Activated CD8-positive, alpha-beta memory T cell treated with anti-CD3 and anti-CD28 coated beads, Interleukin-2, amount 50 U/mL, for 24 hours (primary cell): ENCODE measurements around the gene CCDC197.

ENCODE experiments used
- DNase-seq: peaks from one replicate; pipeline ENCODE4 v3.0.0-alpha.2; 2020; ENCODE audit errors: extremely low read depth

Gene CCDC197

DNA sequence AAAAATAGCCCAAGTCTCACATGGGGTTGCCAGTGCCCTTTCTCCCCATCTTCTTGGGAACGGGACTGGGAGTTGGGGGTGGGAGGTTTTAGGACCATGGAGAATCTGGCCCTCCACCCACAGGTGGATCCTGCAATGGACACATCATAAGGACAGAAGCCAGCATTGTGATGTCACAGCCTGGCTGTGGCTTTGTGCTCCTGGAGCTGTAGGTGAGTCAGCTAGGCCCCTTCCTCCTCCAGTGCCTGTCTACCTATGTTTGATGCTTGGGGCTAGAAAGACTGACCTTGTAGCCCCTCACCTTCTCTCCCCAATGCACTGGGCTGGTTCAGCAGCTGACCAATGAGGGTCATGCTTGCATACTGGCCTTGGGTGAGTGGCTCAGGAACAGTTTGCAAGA lies at the start of gene CCDC197:
TSS of gene CCDC197 (plus strand) at position 220 of the 400 bp plus-strand sequence. CDS start 831 bp downstream, outside the sequence.
- DNase-seq, result no peak

DNA sequence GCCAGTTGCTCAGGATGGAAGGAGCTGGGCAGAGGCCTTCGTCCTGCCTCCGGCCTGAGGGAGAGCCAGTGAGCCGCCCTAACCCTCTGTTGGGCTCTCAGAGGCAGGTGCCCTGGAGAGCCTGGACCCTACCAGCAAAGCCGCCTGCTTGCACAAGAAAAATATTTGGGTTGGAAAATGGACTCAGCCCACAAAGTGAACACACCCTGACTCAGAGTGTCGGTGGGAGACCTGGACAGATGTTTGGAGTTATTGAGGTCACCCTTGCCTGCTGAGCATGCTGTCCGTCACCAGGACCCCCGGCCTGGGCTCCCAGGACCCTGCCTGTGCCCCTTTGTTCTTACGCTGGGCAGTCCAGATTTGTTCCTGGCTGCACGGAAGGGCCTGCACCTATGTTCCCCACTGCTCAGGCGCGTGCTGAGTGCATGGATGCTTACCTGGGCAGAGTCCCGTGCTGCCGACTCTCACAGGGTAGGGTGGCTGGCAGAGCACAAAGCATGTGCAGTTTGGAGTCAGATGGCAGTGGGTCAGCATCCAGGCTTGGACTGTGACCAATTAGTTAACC lies 47.5 kb upstream of the CCDC197 start:
- no peak for DNase-seq

DNA sequence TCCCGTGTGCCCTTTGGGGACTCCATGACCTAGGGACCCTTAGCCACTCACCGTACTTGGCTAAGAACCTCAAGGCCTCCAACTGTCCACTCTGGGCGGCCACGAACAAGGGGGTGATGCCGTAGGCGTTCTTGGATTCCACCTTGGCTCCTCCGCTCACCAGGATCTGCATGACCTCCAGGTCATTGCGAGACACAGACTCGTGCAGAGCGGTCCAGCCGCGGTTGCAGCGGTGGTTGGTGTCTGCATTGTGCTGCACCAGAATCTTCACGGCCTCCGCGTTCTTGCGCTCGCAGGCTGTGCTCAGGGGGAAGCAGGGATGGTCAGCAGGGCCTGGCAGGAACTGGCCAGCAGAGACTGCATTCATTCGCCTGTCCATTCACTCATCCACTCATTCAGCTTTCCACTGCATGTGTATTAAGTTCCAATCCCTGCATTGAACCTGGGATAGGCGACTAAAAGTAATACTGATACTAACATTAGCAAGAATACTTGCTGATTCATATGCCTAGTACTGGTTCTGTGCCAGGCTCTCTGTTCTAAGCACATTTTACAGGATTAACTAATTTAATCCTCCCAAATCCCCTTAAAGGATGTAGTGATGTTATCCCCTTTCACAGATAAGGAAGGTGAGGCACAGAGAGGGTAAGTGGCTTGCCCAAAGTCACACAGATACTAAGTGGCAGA lies 46.0 kb upstream of the CCDC197 start:
- DNase-seq, result no peak

DNA sequence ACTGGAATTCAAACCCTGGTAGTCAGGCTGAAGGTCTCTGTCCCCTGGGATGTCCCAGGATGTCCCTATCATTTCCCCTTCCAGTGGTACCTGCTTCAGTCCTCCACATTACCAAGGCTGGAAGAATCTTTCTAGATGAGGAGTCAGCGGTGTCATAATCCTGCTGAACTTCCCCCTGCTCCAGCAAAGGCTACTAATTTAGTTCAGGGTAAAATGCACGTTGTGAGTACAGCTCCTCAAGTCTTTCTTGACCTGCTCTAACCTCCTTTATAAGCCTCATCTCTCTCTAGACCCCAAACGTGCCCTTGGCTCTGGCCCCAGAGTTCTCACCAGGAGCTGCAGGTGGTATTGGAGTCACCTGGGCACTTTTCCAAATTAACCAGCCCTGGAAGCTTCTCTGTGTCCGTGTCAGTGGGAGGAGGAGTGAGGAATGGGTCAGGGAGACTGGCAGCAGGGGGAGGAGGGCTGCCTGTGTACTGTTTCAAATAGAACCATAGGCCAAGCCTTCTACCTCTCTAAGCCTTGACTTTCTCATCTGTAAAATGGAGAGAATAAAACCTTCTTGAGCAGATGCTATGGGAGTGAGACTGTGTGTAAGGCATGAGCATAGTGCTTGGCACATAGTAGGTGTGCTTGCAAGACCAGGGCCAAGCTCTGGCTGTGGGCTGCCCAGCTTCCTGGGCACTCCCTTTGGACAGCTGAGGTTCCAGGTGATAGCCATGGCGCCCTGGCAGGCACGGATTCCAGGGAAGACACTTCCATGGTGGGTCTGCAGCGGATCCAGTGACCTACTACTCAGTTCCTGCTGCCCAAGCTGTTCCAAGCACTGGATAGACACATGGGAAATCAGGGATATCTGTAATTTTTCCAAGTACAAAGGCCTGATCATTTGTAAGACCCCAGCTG lies 45.2 kb upstream of the CCDC197 start:
- no peak for DNase-seq

DNA sequence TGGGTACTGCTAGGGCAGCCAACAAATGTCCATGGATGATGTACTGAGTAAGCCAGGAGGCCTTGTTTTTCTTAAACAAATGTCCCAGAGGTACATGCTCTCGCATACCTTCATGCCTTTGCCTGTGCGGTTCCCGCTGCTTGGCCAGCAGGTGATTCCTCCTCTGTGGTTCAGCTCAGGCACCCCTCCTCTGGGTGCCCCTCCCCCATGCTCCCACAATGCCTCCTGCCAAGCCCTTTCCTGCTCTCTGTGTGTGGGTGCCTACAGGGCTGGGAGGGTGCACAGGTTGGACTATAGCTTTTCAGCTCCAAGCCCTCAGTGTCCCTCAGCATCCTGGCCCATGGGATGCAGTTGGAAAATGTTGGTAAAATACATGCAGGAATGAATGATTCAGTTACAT lies 44.3 kb upstream of the CCDC197 start:
- DNase-seq, result no peak

DNA sequence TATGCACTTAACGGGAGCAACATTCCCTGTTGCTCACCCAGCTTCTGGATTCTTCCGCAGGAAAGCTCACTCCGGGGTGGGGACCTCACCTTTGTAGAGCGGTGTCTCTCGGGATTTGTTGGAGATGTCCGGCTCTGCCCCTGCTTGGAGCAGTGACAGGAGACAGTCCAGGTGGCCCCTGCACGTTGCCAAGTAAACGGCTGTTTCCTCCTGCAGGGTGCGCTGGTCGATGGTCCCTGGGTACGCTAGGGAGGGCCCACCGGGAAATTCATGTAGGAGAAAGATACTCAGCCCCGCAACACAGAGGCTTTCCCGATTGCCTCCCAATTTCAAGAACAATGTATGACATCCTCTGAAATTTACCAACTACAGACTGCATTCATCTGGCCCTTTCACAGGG lies 43.8 kb upstream of the CCDC197 start:
- DNase-seq, result no peak

DNA sequence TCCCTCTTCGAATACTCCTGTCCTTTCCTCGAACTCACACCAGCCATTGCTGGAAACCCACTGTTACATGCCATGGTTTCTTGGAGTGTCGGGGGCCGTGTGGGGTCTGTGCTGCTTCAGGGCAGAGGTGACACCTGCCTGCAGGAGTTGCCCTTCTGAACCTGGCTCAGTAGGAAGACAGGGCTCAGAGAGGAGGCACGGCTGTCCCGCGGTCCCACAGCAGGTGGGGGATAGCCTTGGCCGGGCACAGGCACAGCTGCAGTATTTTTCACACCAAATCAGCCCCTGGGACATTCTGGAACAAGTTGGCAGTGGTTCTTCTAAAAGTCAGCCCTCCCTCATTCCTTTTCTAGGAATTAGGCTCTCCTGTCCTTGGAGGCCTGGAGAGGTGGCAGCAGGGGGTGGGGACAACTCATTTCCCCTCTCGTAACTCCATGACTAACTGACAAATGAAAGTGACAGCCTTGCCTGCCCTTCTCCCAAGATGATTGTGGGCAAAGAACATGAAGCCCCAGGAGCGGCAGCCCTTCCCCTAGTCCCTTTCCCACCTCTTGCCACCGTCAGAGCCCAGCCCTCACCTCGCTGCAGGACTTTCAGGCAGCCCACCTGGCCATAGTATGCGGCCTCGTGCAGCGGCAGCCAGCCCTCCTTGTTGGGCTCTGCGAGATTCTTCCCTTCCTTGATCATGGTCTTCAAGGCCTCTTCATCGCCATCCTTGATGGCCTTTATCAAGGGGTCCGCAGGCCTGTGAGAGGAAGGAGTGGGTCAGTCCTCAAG lies 43.2 kb upstream of the CCDC197 start:
- no peak for DNase-seq

DNA sequence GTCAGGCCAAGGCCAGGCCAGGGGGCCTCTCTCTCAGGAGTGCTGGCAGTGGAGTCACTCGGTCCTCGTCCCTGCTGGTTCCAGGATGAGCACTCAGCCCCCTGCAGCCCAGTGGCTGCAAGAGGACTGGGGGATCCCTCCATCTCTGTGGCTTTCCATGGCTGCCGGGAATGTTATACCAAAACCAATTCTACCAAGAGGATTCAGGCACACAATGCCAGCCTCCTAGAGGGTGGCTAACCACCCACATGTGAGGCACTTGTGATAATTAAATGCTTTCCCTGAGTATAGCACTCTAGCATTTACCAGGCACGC lies 42.6 kb upstream of the CCDC197 start:
- DNase-seq, result no peak

DNA sequence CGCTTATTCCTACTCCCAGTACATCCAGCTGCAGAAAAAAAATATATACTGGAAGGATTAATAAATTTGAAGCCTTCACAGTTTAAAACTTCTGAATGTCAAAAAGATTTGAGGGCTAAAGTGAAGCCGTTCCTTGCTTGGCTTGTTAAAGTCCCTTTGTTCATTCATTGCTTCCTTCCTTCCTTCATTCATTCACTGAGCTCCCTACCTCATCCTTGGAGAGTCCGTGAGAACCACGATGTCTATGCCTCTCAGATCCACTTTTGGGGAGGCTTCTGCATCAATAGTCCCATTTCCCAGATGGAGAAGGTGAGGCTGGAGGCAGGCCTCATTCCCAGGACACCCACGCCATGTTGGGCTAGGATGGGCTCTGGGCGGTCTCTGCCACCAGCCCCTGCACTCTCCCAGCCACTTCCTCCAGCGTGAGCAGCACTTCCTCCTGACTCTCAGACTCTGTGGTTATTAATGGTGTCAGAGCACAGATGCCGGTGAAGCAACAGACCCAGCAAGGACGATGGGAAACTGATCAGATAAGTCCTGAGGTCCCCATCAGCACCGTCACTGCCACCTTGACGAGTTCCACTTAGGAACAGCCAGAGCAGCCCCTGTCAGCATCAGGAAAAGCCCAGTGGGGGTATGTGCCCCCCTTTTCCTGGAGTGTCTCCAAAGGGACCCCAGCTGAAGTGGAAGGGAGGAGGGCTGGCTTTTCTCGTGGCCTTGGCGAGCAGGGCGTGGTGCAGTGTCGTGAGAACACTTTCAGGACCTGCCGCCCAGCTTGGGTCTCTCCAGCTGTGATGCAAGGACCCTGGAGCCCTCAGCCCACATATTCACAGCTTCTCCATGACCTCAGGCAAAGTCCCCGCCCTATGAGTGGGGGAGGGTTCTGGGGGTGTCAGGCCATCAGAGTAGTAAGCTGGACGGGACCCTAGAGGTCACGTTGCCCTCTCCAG lies 41.9 kb upstream of the CCDC197 start:
- no peak for DNase-seq

DNA sequence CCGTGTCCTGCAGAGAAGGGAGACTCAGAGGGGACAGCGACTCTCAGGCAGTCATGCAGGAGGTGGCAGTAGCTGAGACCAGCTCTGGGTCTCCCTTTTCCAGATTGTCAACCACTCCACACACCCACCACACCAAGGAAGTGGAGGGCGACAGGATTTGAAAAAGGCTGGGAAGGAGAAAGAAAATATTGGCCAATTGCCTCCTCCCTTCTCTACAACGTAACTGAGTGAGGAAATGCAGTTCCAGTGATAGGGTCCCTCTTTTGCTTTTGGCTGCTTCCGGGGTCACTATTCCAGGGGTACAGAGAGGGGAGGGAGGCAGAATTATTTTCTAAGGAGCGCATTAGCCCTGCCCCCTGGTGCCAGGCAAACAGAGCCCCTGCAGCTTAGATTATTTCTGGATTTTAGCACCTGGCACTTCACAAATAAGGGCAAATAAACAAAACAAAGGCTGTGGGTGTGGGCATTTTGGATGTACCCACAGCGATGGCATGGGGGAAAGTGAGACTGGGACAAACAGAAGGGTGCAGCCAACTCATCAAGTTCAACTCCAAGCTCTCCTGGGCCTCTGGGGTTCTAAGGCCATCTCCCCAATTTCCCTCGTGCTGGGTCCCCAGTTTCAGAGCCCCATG lies 41.1 kb upstream of the CCDC197 start:
- DNase-seq, result no peak

DNA sequence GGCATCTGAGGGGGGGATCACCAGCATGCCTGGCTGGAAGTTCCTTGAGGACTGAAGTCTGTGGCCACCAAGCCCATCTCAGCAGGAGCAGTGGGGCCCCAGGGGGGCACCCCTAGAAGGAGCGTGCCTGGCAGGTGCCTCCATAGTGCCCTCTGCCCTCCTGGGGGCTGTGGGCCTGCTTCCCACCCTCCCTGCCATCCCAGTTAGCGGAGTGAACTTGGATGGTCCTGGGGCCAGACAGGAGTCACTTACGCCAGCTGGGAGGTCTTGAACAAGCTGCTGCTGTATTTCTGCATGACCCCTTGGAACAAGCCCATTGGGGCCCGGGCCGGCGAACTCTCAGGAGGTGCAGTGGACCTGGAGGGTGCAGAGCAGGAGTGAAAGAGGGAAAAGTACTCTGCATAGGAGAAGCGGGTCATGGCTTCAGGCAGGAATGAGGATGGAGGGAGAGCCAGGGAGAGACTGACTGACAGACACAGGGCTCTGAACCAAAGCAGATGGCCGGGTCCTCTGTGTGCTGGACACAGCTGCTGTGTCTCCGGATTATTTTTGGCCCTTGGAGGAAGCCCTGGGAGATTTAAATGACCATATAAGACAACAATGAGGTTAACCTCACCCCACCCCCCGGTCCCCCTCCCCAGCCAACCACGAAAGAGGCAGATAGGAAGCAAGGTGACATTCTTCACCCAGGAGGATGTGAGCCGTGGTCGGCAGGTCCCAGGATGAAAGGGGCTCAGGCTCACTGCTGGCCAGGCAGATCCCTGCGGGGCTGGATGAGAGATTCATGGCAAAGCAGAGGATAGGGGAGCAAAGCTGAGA lies 40.4 kb upstream of the CCDC197 start:
- DNase-seq, result no peak

DNA sequence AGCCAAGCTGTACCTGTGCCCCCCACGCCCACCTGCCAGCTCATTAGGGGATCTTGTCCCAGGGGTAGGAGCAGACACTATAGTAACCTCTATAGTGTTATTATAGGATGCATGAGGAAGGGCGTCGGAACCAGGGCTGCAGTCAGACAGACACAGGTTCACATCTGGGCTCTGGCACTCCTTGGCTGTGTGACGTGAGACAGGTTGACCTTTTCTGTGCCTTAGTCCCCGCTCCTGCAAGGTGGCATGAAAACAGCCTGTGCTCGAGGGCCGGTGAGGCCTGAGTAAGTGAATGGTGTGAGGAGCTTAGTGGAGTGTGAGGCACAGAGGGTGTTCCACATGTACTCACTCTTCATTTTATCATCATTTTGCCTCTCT lies 39.8 kb upstream of the CCDC197 start:
- DNase-seq, result no peak

DNA sequence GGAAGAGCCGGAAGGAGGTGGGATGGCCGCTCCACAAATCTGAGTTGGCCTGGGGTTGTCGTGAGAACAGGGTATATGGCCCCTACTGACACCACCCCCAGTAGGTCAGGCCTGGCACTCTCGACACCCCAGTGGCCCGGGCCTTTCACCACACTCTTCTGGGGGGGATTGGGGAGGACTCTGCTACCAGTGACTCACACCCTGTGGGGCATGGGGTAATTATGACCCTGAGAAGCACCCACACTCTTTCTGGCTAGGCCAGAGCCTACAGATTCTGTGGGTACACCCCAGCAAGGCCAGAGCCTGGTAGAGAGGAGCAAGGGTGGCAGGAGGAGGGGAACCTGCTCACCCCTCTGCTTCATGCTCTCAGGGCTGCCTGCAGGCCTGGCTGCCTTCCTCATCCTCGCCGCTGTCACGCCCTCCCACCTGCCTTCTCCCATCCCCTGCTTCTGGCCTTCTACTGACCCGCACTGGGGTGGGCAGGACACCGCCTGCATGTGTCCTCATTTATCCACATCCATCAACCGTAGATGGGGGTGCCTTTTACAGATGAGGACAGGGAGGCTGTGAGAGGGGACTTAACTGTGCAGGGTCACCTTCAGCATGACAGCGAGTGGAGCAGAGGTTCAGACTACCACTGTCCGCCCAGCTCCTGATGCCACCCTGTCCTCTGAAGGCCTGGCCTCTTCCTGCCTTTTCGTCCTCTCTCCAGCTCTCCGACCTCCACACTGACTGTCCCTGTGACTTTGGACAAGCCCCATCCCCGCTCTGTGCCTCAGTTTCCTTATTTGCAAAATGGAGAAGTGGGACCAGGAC lies 39.1 kb upstream of the CCDC197 start:
- DNase-seq, result no peak

DNA sequence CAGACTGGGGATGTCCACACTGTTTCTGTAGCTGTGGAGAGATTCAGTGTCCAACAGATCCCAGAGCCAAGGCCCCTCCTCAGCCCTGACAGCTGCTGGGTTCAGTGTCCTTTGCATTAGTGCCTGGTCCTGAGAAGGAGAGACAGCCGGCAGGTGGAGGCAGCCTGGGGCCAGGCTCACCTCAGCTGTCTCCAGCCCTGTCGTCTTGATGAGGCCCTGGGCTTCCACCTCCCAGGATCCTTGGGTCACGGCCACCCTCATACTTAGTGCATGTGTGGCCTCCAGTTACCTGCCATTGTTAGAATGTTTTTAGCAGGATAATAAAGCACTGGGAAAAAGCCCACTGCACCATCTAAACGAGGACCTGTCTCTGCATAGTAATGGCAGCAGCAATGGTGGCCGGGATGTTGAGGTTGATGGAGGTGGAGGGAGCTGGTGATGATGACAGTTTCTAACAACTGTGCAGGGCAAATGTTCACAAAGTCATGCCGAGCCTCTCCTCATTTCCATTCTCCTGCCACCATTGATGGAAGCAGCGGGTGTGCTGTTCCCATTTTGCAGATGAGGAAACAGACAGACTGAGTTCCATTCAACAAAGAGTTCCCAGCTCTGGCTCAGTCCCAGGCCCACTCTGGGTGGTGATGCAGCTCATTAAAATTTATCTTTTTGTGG lies 38.4 kb upstream of the CCDC197 start:
- DNase-seq, result no peak

DNA sequence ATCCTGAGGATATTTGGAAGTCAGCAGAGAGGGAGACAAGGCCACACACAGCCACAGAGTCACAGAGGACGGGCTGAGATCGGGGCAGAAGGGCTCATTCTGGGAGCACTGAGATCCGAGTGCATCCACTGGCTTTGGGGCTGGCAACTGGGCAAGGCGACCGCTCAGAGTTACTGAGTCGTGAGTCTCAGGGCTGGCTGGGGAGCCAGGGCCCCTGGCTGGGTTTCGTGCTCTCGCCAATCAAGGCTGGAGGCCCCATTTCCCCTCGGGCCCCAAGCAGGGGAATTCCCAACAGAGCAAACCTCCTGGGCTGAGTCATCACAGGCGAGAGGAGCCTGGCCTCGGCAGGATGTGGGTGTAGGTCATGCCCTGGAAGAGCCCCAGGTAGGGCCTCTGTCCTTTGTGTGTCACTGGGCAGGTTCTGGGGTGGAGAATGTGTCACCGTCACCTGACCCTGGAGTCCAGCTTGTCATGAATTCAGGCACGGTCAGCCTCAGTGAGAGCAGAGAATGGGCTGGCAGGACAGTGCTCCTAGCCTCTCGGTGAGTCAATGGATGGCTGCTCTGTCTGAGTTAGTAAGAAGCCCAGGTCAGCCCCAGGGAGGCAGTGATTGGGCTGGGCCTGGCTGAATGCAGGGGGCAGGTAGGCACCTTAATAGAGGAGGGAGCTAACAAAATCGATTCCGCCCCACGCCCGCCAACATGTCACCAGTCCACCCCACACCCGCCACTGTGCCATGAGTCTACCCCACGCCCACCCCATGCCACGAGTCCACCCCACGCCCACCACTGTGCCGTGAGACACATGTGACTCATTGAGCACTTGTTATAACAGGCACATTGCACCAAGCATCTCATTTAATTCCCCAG lies 37.6 kb upstream of the CCDC197 start:
- DNase-seq, result peak; percentile 85

DNA sequence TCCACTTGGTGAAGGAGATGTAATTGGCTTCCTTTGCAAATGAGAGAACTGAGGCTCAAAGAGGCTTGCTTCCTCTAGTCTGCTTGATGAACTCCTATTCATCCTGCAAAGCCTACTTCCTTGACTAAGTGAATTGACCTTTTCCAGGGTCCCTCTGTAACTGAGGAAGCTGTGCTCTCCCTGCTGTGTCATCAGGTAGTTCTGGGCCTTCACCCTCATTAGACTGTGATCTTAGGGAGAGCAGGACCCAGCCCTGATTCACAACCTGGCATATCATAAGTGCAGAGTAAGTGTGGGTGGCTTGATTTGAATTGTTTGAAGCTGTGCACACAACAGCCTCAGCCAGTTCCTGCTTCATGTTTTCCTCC lies 37.0 kb upstream of the CCDC197 start:
- DNase-seq, result no peak

DNA sequence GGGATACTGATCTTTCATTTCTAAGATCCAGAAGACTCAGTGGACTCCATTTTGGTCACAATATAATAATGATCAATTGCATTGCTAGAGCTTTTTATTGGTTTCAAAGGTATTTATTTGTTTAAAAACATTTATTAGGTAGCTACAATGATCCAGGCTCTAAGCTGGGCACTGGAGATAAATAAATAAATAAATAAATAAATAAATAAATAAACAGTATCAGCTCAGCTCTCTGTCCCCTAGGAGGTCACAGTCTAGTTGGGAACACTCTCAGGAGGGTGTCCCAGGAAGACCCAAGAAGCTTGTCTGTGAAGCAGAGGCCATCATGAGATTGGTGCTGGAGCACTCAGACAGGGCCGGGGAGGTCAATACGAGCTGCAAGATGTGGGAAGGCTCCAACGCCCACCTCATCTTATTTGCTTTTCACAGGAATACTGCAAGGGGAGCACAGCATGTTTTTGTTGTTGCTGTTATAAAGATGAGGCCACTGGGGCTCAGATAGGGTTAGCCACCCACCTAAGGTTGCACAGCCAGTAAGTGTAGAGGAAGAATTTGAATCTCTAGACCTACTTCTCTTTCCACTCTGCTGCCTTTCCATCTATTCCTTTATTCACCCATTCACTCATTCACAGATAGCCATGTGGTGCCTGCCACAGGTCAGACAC lies 36.2 kb upstream of the CCDC197 start:
- no peak for DNase-seq
